H1 (cell line): ENCODE data around the gene DPT. TPM values are rescaled to one million over a fixed set of nuclear protein-coding genes. Genes with fewer than 3 reads are reported as not detected.

ENCODE experiments used
- CTCF ChIA-PET: fragments of 300-600 bp; sonication (Branson Sonifier 250); formaldehyde crosslinking; loops from one replicate; lab custom pipeline; 2021; ENCODE audit not compliant: partially characterized antibody; lab: Charles Lee
- POLR2A ChIA-PET: fragments of 300-600 bp; sonication (Branson Sonifier 250); formaldehyde crosslinking; loops from one replicate; lab custom pipeline; 2021; ENCODE audit warnings: inconsistent platforms; ENCODE audit not compliant: partially characterized antibody; lab: Charles Lee
- DNase-seq, 2 experiments: peaks; one replicate each; pipeline versions ENCODE4 v3.0.0 to v3.0.0-alpha.2; 2010 to 2022; ENCODE audit warnings: low spot score in 2 of 2, low read depth in 1 of 2, mixed read lengths in 1 of 2
- FAIRE-seq: peaks from 2 replicates; lab custom pipeline; 2011; peaks lifted over from hg19 to GRCh38; lab: Jason Lieb, UNC
- H2AFZ ChIP-seq: 2 replicates; pipeline ENCODE4 v1.8.1; 2012; ENCODE audit warnings: low read length, inconsistent platforms
- H2AK5ac ChIP-seq: 2 replicates; pipeline ENCODE4 v1.6.1; 2013; ENCODE audit warnings: low read depth, low read length
- H2BK120ac ChIP-seq: replicated peaks from 2 replicates; pipeline ENCODE3; 2013; ENCODE audit warnings: low read depth, low read length, inconsistent platforms
- H2BK12ac ChIP-seq: 2 replicates; pipeline ENCODE4 v1.6.1; 2013; ENCODE audit warnings: low read depth, low read length
- H2BK15ac ChIP-seq: 2 replicates; pipeline ENCODE4 v1.6.1; 2013; ENCODE audit warnings: low read length
- H2BK20ac ChIP-seq: 2 replicates; pipeline ENCODE4 v1.6.1; 2013; ENCODE audit warnings: low read length
- H2BK5ac ChIP-seq: 2 replicates; pipeline ENCODE4 v1.6.1; 2013; ENCODE audit warnings: low read depth, low read length
- H3K14ac ChIP-seq: 2 replicates; pipeline ENCODE4 v1.6.1; 2013; ENCODE audit warnings: inconsistent platforms; ENCODE audit not compliant: insufficient read length
- H3K18ac ChIP-seq: 2 replicates; pipeline ENCODE4 v1.6.1; 2013; ENCODE audit warnings: low read length; ENCODE audit errors: extremely low read depth
- H3K23ac ChIP-seq: 2 replicates; pipeline ENCODE4 v1.6.1; 2013; ENCODE audit warnings: inconsistent platforms; ENCODE audit not compliant: insufficient read length
- H3K23me2 ChIP-seq: 2 replicates; pipeline ENCODE4 v1.6.1; 2013; ENCODE audit warnings: low read depth, low read length
- H3K27ac ChIP-seq: 2 replicates; pipeline ENCODE4 v1.6.1; 2011; ENCODE audit warnings: low read depth, low read length, inconsistent platforms
- H3K27me3 ChIP-seq, 4 experiments: replicated peaks in 1 of 4; 1 replicate in 1 of 4; 2 replicates in 3 of 4; pipeline versions ENCODE4 v1.6.1 to v1.8.1; 2011 to 2013; ENCODE audit warnings: low read length in 3 of 4, mild to moderate bottlenecking in 3 of 4, inconsistent platforms in 2 of 4, mixed read lengths in 2 of 4, moderate library complexity in 1 of 4; ENCODE audit not compliant: control insufficient read depth in 3 of 4, insufficient read depth in 3 of 4; ENCODE audit errors: extremely low read depth in 1 of 4
- H3K36me3 ChIP-seq, 4 experiments: 2 replicates each; pipeline versions ENCODE4 v1.6.1 to v1.8.1; 2011 to 2013; ENCODE audit warnings: mild to moderate bottlenecking in 4 of 4, low read length in 3 of 4, moderate library complexity in 2 of 4, control low read depth in 1 of 4, inconsistent platforms in 1 of 4; ENCODE audit not compliant: insufficient read depth in 4 of 4, control insufficient read depth in 2 of 4
- H3K4ac ChIP-seq: replicated peaks from 2 replicates; pipeline ENCODE3; 2013; ENCODE audit warnings: low read length, low read depth, mixed read lengths, inconsistent platforms; ENCODE audit not compliant: insufficient read length
- H3K4me1 ChIP-seq, 4 experiments: replicated peaks in 1 of 4; 1 replicate in 1 of 4; 2 replicates in 3 of 4; pipeline versions ENCODE4 v1.6.1 to v1.8.1; 2011 to 2013; ENCODE audit warnings: low read length in 3 of 4, inconsistent platforms in 2 of 4, mixed read lengths in 1 of 4; ENCODE audit not compliant: insufficient read depth in 4 of 4, control insufficient read depth in 3 of 4
- H3K4me2 ChIP-seq, 2 experiments: 2 replicates each; pipeline versions ENCODE4 v1.6.1 to v1.8.1; 2011 to 2013; ENCODE audit warnings: low read depth in 2 of 2, low read length in 2 of 2, control low read depth in 1 of 2, inconsistent platforms in 1 of 2, mild to moderate bottlenecking in 1 of 2; ENCODE audit not compliant: insufficient read depth in 1 of 2
- H3K4me3 ChIP-seq, 4 experiments: fragments of 200-600, 300-600 bp in 1 of 4; sonication (generic), shearing (Covaris generic), sonication (Bioruptor Twin) in 1 of 4; 2 replicates each; pipeline versions ENCODE4 v1.5.1 to v1.8.1; 2011 to 2016; ENCODE audit warnings: low read length in 4 of 4, low read depth in 3 of 4, control low read depth in 2 of 4, inconsistent platforms in 2 of 4, mild to moderate bottlenecking in 2 of 4, mixed read lengths in 1 of 4, moderate library complexity in 1 of 4; ENCODE audit not compliant: insufficient read depth in 2 of 4; ENCODE audit errors: extremely low read depth in 1 of 4
- H3K56ac ChIP-seq: replicated peaks from 2 replicates; pipeline ENCODE3; 2013; ENCODE audit warnings: low read depth, mild to moderate bottlenecking, mixed read lengths, low read length, inconsistent platforms; ENCODE audit not compliant: insufficient read length
- H3K79me1 ChIP-seq: 2 replicates; pipeline ENCODE4 v1.6.1; 2013; ENCODE audit warnings: low read depth, low read length, control low read depth
- H3K79me2 ChIP-seq, 2 experiments: 2 replicates each; pipeline versions ENCODE4 v1.6.1 to v1.8.1; 2012 to 2013; ENCODE audit warnings: low read length in 2 of 2, mild to moderate bottlenecking in 2 of 2, inconsistent platforms in 1 of 2; ENCODE audit not compliant: insufficient read depth in 2 of 2, control insufficient read depth in 1 of 2
- H3K9ac ChIP-seq, 4 experiments: replicated peaks in 1 of 4; 1 replicate in 1 of 4; 2 replicates in 3 of 4; pipeline versions ENCODE4 v1.6.1 to v1.8.1; 2011 to 2013; ENCODE audit warnings: low read depth in 3 of 4, low read length in 3 of 4, control low read depth in 2 of 4, mild to moderate bottlenecking in 2 of 4, moderate library complexity in 2 of 4, inconsistent platforms in 1 of 4; ENCODE audit errors: extremely low read depth in 1 of 4
- H3K9me3 ChIP-seq, 2 experiments: 2 replicates each; pipeline versions ENCODE4 v1.6.1 to v1.8.1; 2012 to 2013; ENCODE audit warnings: mild to moderate bottlenecking in 2 of 2, moderate library complexity in 2 of 2, control low read depth in 1 of 2, inconsistent platforms in 1 of 2, low read depth in 1 of 2, low read length in 1 of 2, mixed read lengths in 1 of 2; ENCODE audit not compliant: insufficient read depth in 2 of 2
- H4K20me1 ChIP-seq, 2 experiments: replicated peaks in 1 of 2; 2 replicates each; pipeline versions ENCODE3 to v1.8.1; 2011 to 2013; ENCODE audit warnings: inconsistent platforms in 2 of 2, low read length in 2 of 2, mild to moderate bottlenecking in 1 of 2; ENCODE audit not compliant: insufficient read depth in 2 of 2, control insufficient read depth in 1 of 2
- H4K5ac ChIP-seq: 2 replicates; pipeline ENCODE4 v1.6.1; 2013; ENCODE audit warnings: low read length, low read depth, mixed read lengths, inconsistent platforms; ENCODE audit not compliant: insufficient read length
- H4K8ac ChIP-seq: 2 replicates; pipeline ENCODE4 v1.8.0; 2013; ENCODE audit warnings: mild to moderate bottlenecking, moderate library complexity, low read length, inconsistent platforms; ENCODE audit not compliant: insufficient read depth; ENCODE audit errors: extremely low read depth
- H4K91ac ChIP-seq: replicated peaks from 2 replicates; pipeline ENCODE3; 2013; ENCODE audit warnings: low read length, mixed read lengths, inconsistent platforms; ENCODE audit not compliant: insufficient read length
- BACH1 ChIP-seq: IDR thresholded peaks from 2 replicates; pipeline ENCODE4 v1.6.1; 2012; ENCODE audit warnings: low read length, improper control_type of control experiment
- CBX5 ChIP-seq: fragments of 300-800, 300-1000 bp; sonication (generic); IDR thresholded peaks from 2 replicates; pipeline ENCODE4 v1.7.1; 2016; ENCODE audit warnings: antibody characterized with exemption, low read length, low read depth
- CREB1 ChIP-seq: IDR thresholded peaks from 2 replicates; pipeline ENCODE4 v1.6.1; 2012; ENCODE audit warnings: inconsistent platforms
- FOSL1 ChIP-seq: IDR thresholded peaks from 2 replicates; pipeline ENCODE4 v1.6.1; 2011; ENCODE audit warnings: mild to moderate bottlenecking, low read depth, low read length, moderate library complexity; ENCODE audit not compliant: insufficient read depth
- GABPA ChIP-seq: IDR thresholded peaks from 2 replicates; pipeline ENCODE4 v1.6.1; 2011; ENCODE audit warnings: mild to moderate bottlenecking, low read length, moderate library complexity, borderline replicate concordance; ENCODE audit not compliant: insufficient read depth
- JUND ChIP-seq: IDR thresholded peaks from 2 replicates; pipeline ENCODE4 v1.6.1; 2011; ENCODE audit warnings: mild to moderate bottlenecking, improper control_type of control experiment, low read length
- KDM1A ChIP-seq: fragments of 200-600, 300-600 bp; sonication (generic); IDR thresholded peaks from 2 replicates; pipeline ENCODE4 v1.7.1; 2016; ENCODE audit warnings: mild to moderate bottlenecking, low read length, borderline replicate concordance
- POLR2AphosphoS5 ChIP-seq: IDR thresholded peaks from 2 replicates; pipeline ENCODE4 v1.6.1; 2011; ENCODE audit warnings: low read depth, low read length
- SIN3A ChIP-seq, 2 experiments: IDR thresholded peaks in 1 of 2; conservative IDR thresholded peaks in 1 of 2; 2 replicates each; pipeline ENCODE4 v1.6.1; 2011 to 2012; ENCODE audit warnings: low read length in 2 of 2, improper control_type of control experiment in 1 of 2, low read depth in 1 of 2, mild to moderate bottlenecking in 1 of 2
- SIX5 ChIP-seq: IDR thresholded peaks from 2 replicates; pipeline ENCODE4 v1.6.1; 2011; ENCODE audit warnings: mild to moderate bottlenecking, low read depth, low read length
- TBP ChIP-seq: IDR thresholded peaks from 2 replicates; pipeline ENCODE4 v1.6.1; 2011; ENCODE audit warnings: low read depth, low read length, improper control_type of control experiment
- TEAD4 ChIP-seq: IDR thresholded peaks from 2 replicates; pipeline ENCODE4 v1.6.1; 2012; ENCODE audit warnings: low read depth, low read length, inconsistent platforms, mixed read lengths
- YY1 ChIP-seq: IDR thresholded peaks from 2 replicates; pipeline ENCODE4 v1.6.1; 2011; ENCODE audit warnings: low read depth, mild to moderate bottlenecking, low read length
- WGBS, 2 experiments: shearing (Covaris generic) in 1 of 2; methylation state at CpG; one replicate each; pipeline versions ENCODE4 v1.1.6 to v1.1.7; 2013 to 2015; ENCODE audit warnings: low lambda C conversion rate in 2 of 2, mixed read lengths in 2 of 2, inconsistent platforms in 1 of 2, low coverage in 1 of 2, missing lambda C conversion rate in 1 of 2; ENCODE audit not compliant: insufficient replicate concordance in 2 of 2, insufficient coverage in 1 of 2, insufficient read length in 1 of 2; ENCODE audit errors: extremely low coverage in 1 of 2, missing lambda C conversion rate in 1 of 2; 5-methylcytosine and 5-hydroxymethylcytosine counted together
- polyA plus RNA-seq, 7 experiments: library from polyadenylated mRNA; depleted of rRNA in 3 of 7; stranded (reverse) in 5 of 7; unstranded in 2 of 7; fragments of >200 nt in 5 of 7; fragments of 200-250 nt in 2 of 7; gene quantifications; 1 replicate in 5 of 7; 2 replicates in 1 of 7; 4 replicates in 1 of 7; pipeline versions ENCODE4 v1.2.1 to v1.2.3, GENCODE V29; 2011 to 2013; ENCODE audit warnings: missing spikeins in 2 of 7, mixed read lengths in 2 of 7
- total RNA-seq: library from RNA; stranded (reverse); fragmentation: NEBNext Ultra II Directional; extraction: Animal tissue kit (Norgen Biotek cat#: 25700); gene quantifications from 2 replicates; pipeline ENCODE4 v1.2.1, GENCODE V29; 2021
- TF ChIP-seq, protein P1 (sequence below): IDR thresholded peaks from 2 replicates; pipeline ENCODE4 v1.6.1; 2011; ENCODE audit warnings: low read depth, mild to moderate bottlenecking, low read length; ENCODE audit not compliant: insufficient read depth

Gene DPT
- total and polyA plus RNA-seq, 2 of the 8 experiments (the other 6 are each of a cell fraction or from before 2014, with no cell fraction given), result not detected

GRCh38 chr1:168742386-168742785 lies 13.4 kb upstream of the DPT start:
- CTCF ChIA-PET, result no interaction called here
- Histone ChIP-seq H4K8ac (no peak overlapping the region), H4K5ac (no peak overlapping the region), H3K79me2 (no peaks in the 10 kb centered on the region), H3K9ac (no peak overlapping the region), H3K23me2 (no peaks in the 10 kb centered on the region), H3K79me1 (no peaks in the 10 kb centered on the region), H3K36me3 (no peaks in the 10 kb centered on the region), H3K4me2 (no peak overlapping the region), H3K27ac (no peak overlapping the region), H3K4ac (no peak overlapping the region), H3K56ac (no peak overlapping the region), H2BK15ac (no peak overlapping the region), H2AFZ (no peak overlapping the region), H2BK5ac (no peak overlapping the region), H3K4me1 (no peaks in the 10 kb centered on the region), H2BK20ac (no peak overlapping the region), H3K27me3 (no peaks in the 10 kb centered on the region), H3K23ac (no peak overlapping the region), H2BK12ac (no peak overlapping the region), H2BK120ac (no peak overlapping the region), H2AK5ac (no peak overlapping the region), H4K20me1 (no peaks in the 10 kb centered on the region), H3K9me3 (no peaks in the 10 kb centered on the region), H3K14ac (no peak overlapping the region), H3K4me3 (no peak overlapping the region), H4K91ac (no peak overlapping the region), H3K18ac (no peak overlapping the region)
- POLR2A ChIA-PET, result no interaction called here
- WGBS, 2 experiments, result 88% methylated on average over 1 of the region's 1 CpG; no CpG with 5 or more reads in 1 of the 2 experiments
- FAIRE-seq (no peak), DNase-seq (no peak)
- no peak for TF ChIP-seq SIX5
- no peak for TF ChIP-seq TEAD4
- no peak for TF ChIP-seq KDM1A
- TF ChIP-seq CBX5, result no peak
- TF ChIP-seq TBP, result no peak
- TF ChIP-seq, protein P1, sequence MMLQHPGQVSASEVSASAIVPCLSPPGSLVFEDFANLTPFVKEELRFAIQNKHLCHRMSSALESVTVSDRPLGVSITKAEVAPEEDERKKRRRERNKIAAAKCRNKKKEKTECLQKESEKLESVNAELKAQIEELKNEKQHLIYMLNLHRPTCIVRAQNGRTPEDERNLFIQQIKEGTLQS, result no peak
- no peak for TF ChIP-seq FOSL1
- no peak for TF ChIP-seq GABPA
- no peak for TF ChIP-seq JUND
- no peak for TF ChIP-seq YY1
- no peak for TF ChIP-seq CREB1
- TF ChIP-seq POLR2AphosphoS5, result no peak
- no peak for TF ChIP-seq BACH1
- no peak for TF ChIP-seq SIN3A (conservative IDR thresholded peaks at IDR 0.05 in 1 of 2, IDR thresholded peaks at IDR 0.05 in 1 of 2; ENCODE audit: low read depth in 1 of 2, low read length in 2 of 2)
